SK-N-SH (cell line): ENCODE measurements around the gene TSPYL4. TPM values are rescaled to one million over a fixed set of nuclear protein-coding genes. Genes with fewer than 3 reads are reported as not detected.

ENCODE experiments used
- CTCF ChIA-PET: fragments of 300-600, 350-600 bp; formaldehyde crosslinking; extraction: SDS; loops from one replicate; lab custom pipeline; 2021; lab: Yijun Ruan, JAX
- POLR2A ChIA-PET: fragments of 350-600 bp; sonication (Branson Sonifier 250); formaldehyde crosslinking; extraction: SDS; loops from one replicate; lab custom pipeline; 2020; ENCODE audit warnings: antibody characterized with exemption, inconsistent platforms; lab: Yijun Ruan, JAX
- DNase-seq: peaks from one replicate; pipeline ENCODE4 v3.0.0; 2012
- H2AFZ ChIP-seq: fragments of 200-600 bp; sonication (generic); 2 replicates; pipeline ENCODE4 v1.8.1; 2016; ENCODE audit warnings: antibody characterized with exemption, mild to moderate bottlenecking, low read depth
- H3F3A ChIP-seq: fragments of 200-600 bp; sonication (generic); replicated peaks from 2 replicates; pipeline ENCODE3; 2016; ENCODE audit warnings: antibody characterized with exemption, mild to moderate bottlenecking; ENCODE audit not compliant: insufficient read depth
- H3K27ac ChIP-seq, 2 experiments: fragments of 200-500 bp in 1 of 2; fragments of 200-600 bp in 1 of 2; sonication (Bioruptor generic) in 1 of 2; sonication (generic), shearing (Covaris generic) in 1 of 2; 2 replicates each; pipeline versions ENCODE4 v1.5.1 to v1.6.1; 2014 to 2016; ENCODE audit warnings: low read depth in 2 of 2, inconsistent platforms in 1 of 2, low read length in 1 of 2, mild to moderate bottlenecking in 1 of 2, mixed read lengths in 1 of 2
- H3K27me3 ChIP-seq: fragments of 200-600 bp; sonication (generic), shearing (Covaris generic); 2 replicates; pipeline ENCODE4 v1.6.1; 2016; ENCODE audit warnings: mixed run types; ENCODE audit not compliant: insufficient read depth
- H3K36me3 ChIP-seq, 2 experiments: fragments of 200-500 bp in 1 of 2; fragments of 200-600 bp in 1 of 2; sonication (Bioruptor generic) in 1 of 2; sonication (generic) in 1 of 2; replicated peaks in 1 of 2; 2 replicates each; pipeline versions ENCODE3 to v1.5.1; 2014 to 2016; ENCODE audit warnings: low read length in 1 of 2, mild to moderate bottlenecking in 1 of 2; ENCODE audit not compliant: insufficient read depth in 2 of 2, control insufficient read depth in 1 of 2
- H3K4me1 ChIP-seq, 2 experiments: fragments of 200-500 bp in 1 of 2; fragments of 200-600 bp in 1 of 2; sonication (Bioruptor generic) in 1 of 2; sonication (generic), shearing (Covaris generic) in 1 of 2; 2 replicates each; pipeline versions ENCODE4 v1.5.1 to v1.6.1; 2014 to 2016; ENCODE audit warnings: low read depth in 1 of 2, low read length in 1 of 2, mixed run types in 1 of 2; ENCODE audit not compliant: insufficient read depth in 2 of 2, control insufficient read depth in 1 of 2
- H3K4me2 ChIP-seq: fragments of 200-600 bp; sonication (generic), shearing (Covaris generic); 2 replicates; pipeline ENCODE4 v1.6.1; 2017; ENCODE audit warnings: mixed run types
- H3K4me3 ChIP-seq, 2 experiments: fragments of 200-500 bp in 1 of 2; fragments of 200-600 bp in 1 of 2; sonication (Bioruptor generic) in 1 of 2; sonication (generic), shearing (Covaris generic) in 1 of 2; 2 replicates each; pipeline versions ENCODE4 v1.5.1 to v1.8.1; 2014 to 2016; ENCODE audit warnings: low read depth in 2 of 2, inconsistent platforms in 1 of 2, low read length in 1 of 2, mild to moderate bottlenecking in 1 of 2, mixed read lengths in 1 of 2, moderate library complexity in 1 of 2
- H3K79me2 ChIP-seq: fragments of 200-600 bp; sonication (generic); 2 replicates; pipeline ENCODE4 v1.8.1; 2017; ENCODE audit warnings: mild to moderate bottlenecking; ENCODE audit not compliant: insufficient read depth
- H3K9ac ChIP-seq: fragments of 200-600 bp; sonication (generic); 2 replicates; pipeline ENCODE4 v1.6.1; 2017; ENCODE audit warnings: mixed run types
- H3K9me2 ChIP-seq: fragments of 200-600 bp; sonication (generic); 2 replicates; pipeline ENCODE4 v1.6.1; 2017; ENCODE audit warnings: mixed run types
- H3K9me3 ChIP-seq: fragments of 200-600 bp; sonication (generic); 2 replicates; pipeline ENCODE4 v1.6.1; 2017; ENCODE audit warnings: mixed run types, mild to moderate bottlenecking, moderate library complexity
- H4K20me1 ChIP-seq: fragments of 200-600 bp; sonication (generic); 2 replicates; pipeline ENCODE4 v1.6.1; 2017; ENCODE audit warnings: mild to moderate bottlenecking, mixed run types; ENCODE audit not compliant: insufficient read depth
- EP300 ChIP-seq, 2 experiments: IDR thresholded peaks; 2 replicates each; pipeline versions ENCODE4 v1.4.0 to v1.6.1; 2012; ENCODE audit warnings: borderline replicate concordance in 1 of 2, low read depth in 1 of 2, low read length in 1 of 2
- FOXJ3 ChIP-seq: sonication (generic); formaldehyde crosslinking; IDR thresholded peaks from 2 replicates; pipeline ENCODE4 v1.5.1; 2020; ENCODE audit warnings: mild to moderate bottlenecking, missing genetic modification reagents
- MEF2A ChIP-seq: IDR thresholded peaks from 2 replicates; pipeline ENCODE4 v1.4.0; 2012; ENCODE audit warnings: low read depth, borderline replicate concordance
- RAD21 ChIP-seq: IDR thresholded peaks from 2 replicates; pipeline ENCODE4 v1.6.1; 2012; ENCODE audit warnings: mild to moderate bottlenecking, low read length
- RCOR1 ChIP-seq: fragments of 150-350 bp; IDR thresholded peaks from 2 replicates; pipeline ENCODE4 v1.6.1; 2017; ENCODE audit warnings: antibody characterized with exemption, low read length
- SMC3 ChIP-seq: IDR thresholded peaks from 2 replicates; pipeline ENCODE4 v1.6.1; 2012; ENCODE audit warnings: low read depth, low read length, improper control_type of control experiment
- TCF12 ChIP-seq: IDR thresholded peaks from 2 replicates; pipeline ENCODE4 v1.4.0; 2012
- WGBS: methylation state at CpG from one replicate; pipeline ENCODE4 v1.1.6; 2017; ENCODE audit warnings: low lambda C conversion rate; 5-methylcytosine and 5-hydroxymethylcytosine counted together
- polyA plus RNA-seq, 3 experiments: library from polyadenylated mRNA; depleted of rRNA; stranded (reverse); fragments of >200 nt; gene quantifications; 2 replicates each; pipeline ENCODE4 v1.2.3, GENCODE V29; 2012
- TF ChIP-seq, protein P1 (sequence below): fragments of 200-600 bp; sonication (generic); IDR thresholded peaks from 2 replicates; pipeline ENCODE4 v1.6.1; 2017; ENCODE audit warnings: antibody characterized with exemption, mild to moderate bottlenecking, moderate library complexity

Gene TSPYL4
- polyA plus RNA-seq, 1 of the 3 experiments (the other 2 are of a cell fraction) = 29.1 TPM

DNA sequence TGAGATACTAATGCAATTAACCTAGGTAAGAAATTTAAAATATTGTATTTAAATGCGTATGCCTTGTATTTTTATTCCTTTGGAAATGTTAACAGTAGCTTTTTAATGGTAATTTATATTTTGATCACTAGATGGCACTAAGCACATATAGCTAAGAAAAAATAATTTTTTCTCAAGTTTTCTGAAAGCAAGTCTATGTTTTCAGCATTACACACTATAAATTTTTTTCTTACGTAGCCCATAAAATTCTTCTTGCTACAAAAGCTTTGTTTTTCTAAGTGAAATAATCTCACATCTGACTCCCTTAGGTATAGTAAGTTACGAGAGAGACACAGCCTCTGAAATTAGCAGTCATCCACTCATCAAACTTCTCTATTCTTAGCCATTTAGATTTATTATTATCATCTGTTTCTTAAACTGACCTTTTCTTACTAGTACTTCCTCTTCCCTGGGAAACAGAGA lies 35.7 kb downstream of the TSPYL4 start:
- Histone ChIP-seq H3K27me3 (no peaks in the 10 kb centered on the region), H3K9me2 (no peaks in the 10 kb centered on the region), H3K9ac (no peak overlapping the region), H3K79me2 (no peaks in the 10 kb centered on the region), H3K27ac (no peak overlapping the region), H3K4me2 (no peak overlapping the region), H3K4me1 (peaks cover 3 to 9% of the 10 kb centered on the region in 2 experiments; a peak in 2 of 4 replicates), H2AFZ (no peak overlapping the region), H3K36me3 (peaks cover 0 to 3% of the 10 kb centered on the region in 2 experiments), H4K20me1 (no peaks in the 10 kb centered on the region), H3F3A (peaks cover 11% of the 10 kb centered on the region), H3K4me3 (no peak overlapping the region; a peak in 1 of 4 replicates), H3K9me3 (no peaks in the 10 kb centered on the region)
- WGBS = 35% methylated on average over 3 of the region's 3 CpGs
- TF ChIP-seq, protein P1, sequence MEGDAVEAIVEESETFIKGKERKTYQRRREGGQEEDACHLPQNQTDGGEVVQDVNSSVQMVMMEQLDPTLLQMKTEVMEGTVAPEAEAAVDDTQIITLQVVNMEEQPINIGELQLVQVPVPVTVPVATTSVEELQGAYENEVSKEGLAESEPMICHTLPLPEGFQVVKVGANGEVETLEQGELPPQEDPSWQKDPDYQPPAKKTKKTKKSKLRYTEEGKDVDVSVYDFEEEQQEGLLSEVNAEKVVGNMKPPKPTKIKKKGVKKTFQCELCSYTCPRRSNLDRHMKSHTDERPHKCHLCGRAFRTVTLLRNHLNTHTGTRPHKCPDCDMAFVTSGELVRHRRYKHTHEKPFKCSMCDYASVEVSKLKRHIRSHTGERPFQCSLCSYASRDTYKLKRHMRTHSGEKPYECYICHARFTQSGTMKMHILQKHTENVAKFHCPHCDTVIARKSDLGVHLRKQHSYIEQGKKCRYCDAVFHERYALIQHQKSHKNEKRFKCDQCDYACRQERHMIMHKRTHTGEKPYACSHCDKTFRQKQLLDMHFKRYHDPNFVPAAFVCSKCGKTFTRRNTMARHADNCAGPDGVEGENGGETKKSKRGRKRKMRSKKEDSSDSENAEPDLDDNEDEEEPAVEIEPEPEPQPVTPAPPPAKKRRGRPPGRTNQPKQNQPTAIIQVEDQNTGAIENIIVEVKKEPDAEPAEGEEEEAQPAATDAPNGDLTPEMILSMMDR = peak; percentile 71
- TF ChIP-seq EP300 (IDR thresholded peaks at IDR 0.05; ENCODE audit: borderline replicate concordance in 1 of 2, low read depth in 1 of 2, low read length in 1 of 2) (no peak), FOXJ3 (CRISPR knock-in tag) (no peak), RAD21 (peak; percentile 49)
- DNase-seq = no peak
- ChIA-PET CTCF (interaction anchor here (0.6 to 3.3 kb wide), 39 partner anchors 11 to 454 kb away, joined by 3 to 52 read pairs (median 4); partner anchors contain the start of genes TRAPPC3L, TSPYL1 and TSPYL4), POLR2A (interaction anchor here (0.9 to 1.0 kb wide), 2 partner anchors 11 to 36 kb away, joined by 5 read pairs; partner anchors contain the start of gene TSPYL4)

DNA sequence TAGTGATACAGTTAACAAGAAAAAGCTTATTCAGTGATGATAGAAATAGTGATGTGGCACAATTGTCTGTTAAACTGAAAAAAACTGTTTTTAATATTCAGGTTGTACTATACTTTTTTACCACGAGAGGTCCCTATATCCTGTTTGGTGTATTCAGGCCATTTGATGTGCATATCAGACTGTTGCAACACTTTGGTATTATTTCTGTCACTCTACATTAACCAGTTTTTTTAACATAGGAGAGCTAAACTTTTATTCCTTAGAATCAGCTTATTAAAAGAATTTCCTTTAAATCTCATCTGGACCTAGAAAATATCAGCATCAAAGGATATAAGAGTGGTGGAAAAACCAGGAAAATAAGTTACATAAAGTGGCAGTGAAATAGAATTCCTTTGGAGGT lies 36.8 kb downstream of the TSPYL4 start:
- Histone ChIP-seq H3K9ac (no peak overlapping the region), H3F3A (peaks cover 11% of the 10 kb centered on the region), H2AFZ (no peak overlapping the region), H3K4me1 (peaks cover 3 to 9% of the 10 kb centered on the region in 2 experiments; a peak in 2 of 4 replicates), H3K36me3 (no peaks in the 10 kb centered on the region), H3K9me2 (no peaks in the 10 kb centered on the region), H3K9me3 (no peaks in the 10 kb centered on the region), H3K4me2 (no peak overlapping the region), H4K20me1 (no peaks in the 10 kb centered on the region), H3K27me3 (no peaks in the 10 kb centered on the region), H3K79me2 (no peaks in the 10 kb centered on the region), H3K4me3 (no peak overlapping the region), H3K27ac (peak overlapping the region; percentile 0 to 34; a peak in 1 of 4 replicates)
- ChIA-PET POLR2A (no interaction called here), CTCF (interaction anchor here (0.6 to 3.3 kb wide), 47 partner anchors 10 to 455 kb away, joined by 3 to 52 read pairs (median 4); partner anchors contain the start of genes TSPYL1 and TSPYL4)
- 0% methylated on average over 1 of the region's 1 CpG for WGBS
- DNase-seq = no peak
- no peak for TF ChIP-seq MEF2A
- TF ChIP-seq SMC3 = peak; percentile 40; the same call in 1 of the 2 replicates
- peak; percentile 58 for TF ChIP-seq RAD21
- TF ChIP-seq, protein P1 = peak; percentile 70
- no peak for TF ChIP-seq RCOR1
- TF ChIP-seq TCF12 = no peak
